BJ (cell line): ENCODE measurements around the gene FRMD4A. TPM values are rescaled to one million over a fixed set of nuclear protein-coding genes. Genes with fewer than 3 reads are reported as not detected.

Source experiments
- CTCF ChIA-PET: fragments of 350-600 bp; formaldehyde crosslinking; extraction: SDS; loops from one replicate; lab custom pipeline; 2021; ENCODE audit warnings: antibody characterized with exemption, inconsistent platforms; lab: Yijun Ruan, JAX
- POLR2A ChIA-PET: fragments of 300-600 bp; sonication (Branson Sonifier 250); formaldehyde crosslinking; extraction: SDS; loops from one replicate; lab custom pipeline; 2021; ENCODE audit warnings: antibody characterized with exemption; lab: Charles Lee
- DNase-seq: peaks from one replicate; pipeline ENCODE4 v3.0.0-alpha.2; 2011; ENCODE audit warnings: low read depth
- H3K27me3 ChIP-seq: 2 replicates; pipeline ENCODE4 v1.6.0; 2011; ENCODE audit warnings: low read length; ENCODE audit not compliant: control insufficient read depth, insufficient read depth
- H3K36me3 ChIP-seq: 2 replicates; pipeline ENCODE4 v1.5.1; 2011; ENCODE audit warnings: low read length; ENCODE audit not compliant: control insufficient read depth, insufficient read depth
- H3K4me3 ChIP-seq: 2 replicates; pipeline ENCODE4 v1.5.1; 2011; ENCODE audit warnings: low read depth, mild to moderate bottlenecking, control low read depth, low read length
- CTCF ChIP-seq: IDR thresholded peaks from 2 replicates; pipeline ENCODE4 v1.5.1; 2011; ENCODE audit warnings: low read depth, mild to moderate bottlenecking, control low read depth, inconsistent platforms, low read length, moderate library complexity; ENCODE audit not compliant: insufficient read depth
- polyA plus RNA-seq: library from polyadenylated mRNA; depleted of rRNA; stranded (reverse); fragments of >200 nt; gene quantifications from 2 replicates; pipeline ENCODE4 v1.2.3, GENCODE V29; 2011

FRMD4A gene
- polyA plus RNA-seq, 1 experiment: 31.6 TPM

- CTCF ChIA-PET: no interaction called here
- DNase-seq: no peak
- Histone ChIP-seq H3K4me3 (no peak overlapping the region), H3K36me3 (peaks cover 29% of the 10 kb centered on the region), H3K27me3 (no peaks in the 10 kb centered on the region)
- TF ChIP-seq CTCF: no peak
- POLR2A ChIA-PET: no interaction called here
Measured at GRCh38 chr10:13654118-13654830, 676.5 kb downstream of the FRMD4A start.

GRCh38 chr10:13652860-13653259, 677.9 kb downstream of the FRMD4A start:
- H3K4me3 ChIP-seq: no peak overlapping the region
- no peak for TF ChIP-seq CTCF
- POLR2A ChIA-PET: no interaction called here
- no peak for DNase-seq
- H3K36me3 ChIP-seq: peaks cover 27% of the 10 kb centered on the region
- no peaks in the 10 kb centered on the region for H3K27me3 ChIP-seq
- CTCF ChIA-PET: interaction anchor here (1.0 to 1.5 kb wide), 3 partner anchors 8 to 124 kb away, joined by 3 to 4 read pairs (median 3); no protein-coding TSS in a partner anchor

GRCh38 chr10:13651969-13652720, 678.6 kb downstream of the FRMD4A start:
- no peak for DNase-seq
- ChIA-PET CTCF (interaction anchor here (1.0 to 1.6 kb wide), 5 partner anchors 8 to 125 kb away, joined by 3 to 6 read pairs (median 3); no protein-coding TSS in a partner anchor), POLR2A (no interaction called here)
- H3K27me3 ChIP-seq: no peaks in the 10 kb centered on the region
- no peak for TF ChIP-seq CTCF
- H3K36me3 ChIP-seq: peaks cover 27% of the 10 kb centered on the region
- H3K4me3 ChIP-seq: no peak overlapping the region

- Histone ChIP-seq H3K36me3 (peaks cover 29% of the 10 kb centered on the region), H3K27me3 (no peaks in the 10 kb centered on the region), H3K4me3 (no peak overlapping the region)
- ChIA-PET POLR2A (no interaction called here), CTCF (interaction anchor here (1.0 to 1.6 kb wide), 2 partner anchors 9 to 126 kb away, joined by 3 to 6 read pairs; no protein-coding TSS in a partner anchor)
- no peak for TF ChIP-seq CTCF
- DNase-seq: no peak
Measured at GRCh38 chr10:13650961-13651360, 679.8 kb downstream of the FRMD4A start.
